GM21723 (cell line): Measurements from ENCODE around the gene KIAA1549.
"Not testable (repeated sequence)": the region's sequence is repeated elsewhere in the genome, so short reads cannot be mapped to it uniquely, and the experiment has no call there.

ENCODE experiments used
- ATAC-seq: cut with Tn5 transposase; IDR thresholded peaks from one replicate; pipeline ENCODE4 v1.9.1; 2021; ENCODE audit warnings: mild to moderate bottlenecking, moderate library complexity; ENCODE audit not compliant: unreplicated experiment

The KIAA1549 gene

DNA sequence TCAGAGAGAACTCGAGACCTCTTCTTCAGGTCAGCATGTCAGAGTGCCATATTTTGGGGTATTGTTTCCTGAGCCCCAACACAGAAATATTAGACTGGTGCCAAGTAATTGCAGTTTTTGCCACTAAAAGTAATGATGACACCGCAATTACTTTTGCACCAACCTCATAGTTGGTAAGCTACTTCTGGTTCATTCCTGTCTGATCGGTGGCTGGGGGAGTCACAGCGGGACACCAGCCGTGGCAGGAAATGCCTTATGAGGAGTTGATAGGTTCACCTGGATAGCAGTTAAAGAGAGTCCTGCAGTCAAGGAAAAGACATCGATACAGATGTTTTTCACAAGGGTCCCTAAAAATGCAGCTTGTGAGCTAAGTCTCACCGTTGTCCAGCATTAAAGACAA, 159.3 kb downstream of the KIAA1549 start:
- ATAC-seq = no peak

- no peak for ATAC-seq
Observed at GRCh38 chr7:138819625-138820024, 161.6 kb downstream of the KIAA1549 start.

DNA sequence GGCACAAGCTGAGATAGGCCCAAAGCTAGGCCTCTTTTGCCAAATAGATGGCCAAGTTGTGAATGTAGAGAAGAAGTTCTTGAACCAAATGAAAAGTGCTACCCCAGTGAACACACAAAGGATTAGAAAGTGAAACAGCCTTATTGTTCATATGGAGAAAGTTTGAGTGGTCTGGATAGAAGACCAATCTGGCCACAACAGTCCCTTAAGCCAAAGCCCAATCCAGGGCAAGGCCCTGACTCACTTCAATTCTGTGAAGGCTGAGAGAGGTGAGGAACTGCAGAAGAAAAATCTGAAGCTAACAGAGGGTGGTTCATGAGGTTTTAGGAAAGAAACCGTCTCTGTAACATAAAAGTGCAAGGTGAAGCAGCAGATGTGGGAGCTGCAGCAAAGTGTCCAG, 164.5 kb downstream of the KIAA1549 start:
- ATAC-seq = no peak

DNA sequence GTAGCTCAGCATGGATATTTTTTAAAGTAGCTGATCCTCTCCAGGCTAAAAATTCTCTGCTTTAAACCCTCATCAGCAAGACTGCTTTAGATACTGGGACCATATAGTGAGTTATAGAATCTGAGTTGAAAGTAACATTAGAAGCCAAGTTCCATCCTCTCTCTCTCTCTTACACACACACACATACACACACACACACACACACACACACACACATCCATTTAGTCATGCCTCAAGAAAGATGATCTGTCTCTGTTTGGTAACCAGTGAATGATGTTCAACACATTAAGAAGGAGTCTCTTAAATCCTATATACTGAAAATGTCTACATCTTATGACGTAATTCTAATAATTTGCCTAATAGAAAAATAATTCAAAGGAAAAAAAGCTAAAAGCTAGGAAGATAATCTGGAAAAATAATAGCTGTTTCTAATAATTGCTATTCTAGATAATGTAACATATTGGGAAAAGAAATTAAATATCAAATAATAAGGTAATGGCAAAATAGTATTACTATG, 166.3 kb downstream of the KIAA1549 start:
- ATAC-seq = no peak

- no peak for ATAC-seq
Observed at GRCh38 chr7:138813945-138814344, 167.2 kb downstream of the KIAA1549 start.

DNA sequence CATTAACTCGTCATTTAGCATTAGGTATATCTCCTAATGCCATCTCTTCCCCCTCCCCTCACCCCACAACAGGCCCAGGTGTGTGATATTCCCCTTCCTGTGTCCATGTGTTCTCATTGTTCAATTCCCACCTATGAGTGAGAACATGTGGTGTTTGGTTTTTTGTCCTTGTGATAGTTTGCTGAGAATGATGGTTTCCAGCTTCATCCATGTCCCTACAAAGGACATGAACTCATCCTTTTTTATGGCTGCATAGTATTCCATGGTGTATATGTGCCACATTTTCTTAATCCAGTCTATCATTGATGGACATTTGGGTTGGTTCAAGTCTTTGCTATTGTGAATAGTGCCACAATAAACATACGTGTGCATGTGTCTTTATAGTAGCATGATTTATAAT, 169.9 kb downstream of the KIAA1549 start:
- not testable (repeated sequence) for ATAC-seq

DNA sequence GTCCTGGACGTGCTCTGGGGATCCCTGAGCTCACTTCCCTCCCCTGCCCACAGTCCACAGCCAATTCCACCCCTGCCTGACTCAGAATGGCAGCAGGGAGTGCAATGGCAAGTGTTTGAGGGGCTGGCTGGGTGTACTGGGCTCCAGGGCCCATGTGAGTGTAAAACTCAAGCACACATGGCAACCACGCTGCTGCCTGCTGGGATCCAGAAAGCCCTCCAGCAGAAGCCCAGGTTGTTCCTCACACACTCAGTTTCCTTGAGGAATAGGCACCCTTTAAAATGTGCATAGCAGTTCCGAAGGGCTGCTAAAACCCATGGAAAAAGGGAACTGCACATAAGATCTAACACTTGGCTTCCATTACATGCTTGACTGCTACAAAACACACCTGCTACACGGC, 171.8 kb downstream of the KIAA1549 start:
- no peak for ATAC-seq

GRCh38 chr7:138804618-138805017, 176.6 kb downstream of the KIAA1549 start:
- ATAC-seq = no peak

GRCh38 chr7:138802706-138803105, 178.5 kb downstream of the KIAA1549 start:
- ATAC-seq = no peak

- no peak for ATAC-seq
Observed at GRCh38 chr7:138801256-138801655, 179.9 kb downstream of the KIAA1549 start.

GRCh38 chr7:138799336-138800000, 181.7 kb downstream of the KIAA1549 start:
- no peak for ATAC-seq

GRCh38 chr7:138798836-138799235, 182.4 kb downstream of the KIAA1549 start:
- ATAC-seq = no peak

DNA sequence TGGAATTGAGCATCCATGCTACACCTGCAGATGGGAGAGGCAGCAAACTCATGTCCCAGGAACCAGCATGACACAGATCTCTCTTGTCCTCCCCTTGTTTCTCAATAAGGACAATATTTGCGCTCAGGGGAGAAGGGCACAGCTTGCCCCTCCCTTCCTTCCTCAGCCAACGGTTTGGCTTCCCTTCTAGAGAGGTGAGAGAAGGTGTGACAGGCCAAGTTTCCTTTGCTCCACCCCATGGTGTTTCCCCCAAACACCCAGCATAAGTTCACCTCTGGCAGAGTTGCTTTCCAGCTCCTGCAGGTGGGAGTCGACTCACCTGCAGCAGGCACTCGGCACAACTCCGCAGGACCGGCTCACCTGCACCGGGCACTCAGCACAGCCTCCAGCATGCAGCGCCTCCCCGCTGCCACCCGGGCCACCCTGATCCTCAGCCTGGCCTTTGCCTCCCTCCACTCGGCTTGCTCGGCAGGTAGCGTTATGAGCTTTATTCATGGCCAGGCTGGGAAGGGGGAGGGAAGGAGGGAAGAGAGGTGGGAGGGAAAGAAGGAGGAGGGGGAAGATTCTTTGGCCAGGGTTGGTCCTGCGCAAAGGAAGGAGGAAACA, 183.4 kb downstream of the KIAA1549 start, which contains the start of the genes ATP6V0A4 and TMEM213:
ATP6V0A4 (minus strand) TSS at position 482 of the 606 bp plus-strand sequence. CDS start 26,949 bp downstream, outside the sequence.
TMEM213 (plus strand) TSS at position 280 of the 606 bp plus-strand sequence; CDS start at position 391, 111 bp downstream.
- no peak for ATAC-seq

DNA sequence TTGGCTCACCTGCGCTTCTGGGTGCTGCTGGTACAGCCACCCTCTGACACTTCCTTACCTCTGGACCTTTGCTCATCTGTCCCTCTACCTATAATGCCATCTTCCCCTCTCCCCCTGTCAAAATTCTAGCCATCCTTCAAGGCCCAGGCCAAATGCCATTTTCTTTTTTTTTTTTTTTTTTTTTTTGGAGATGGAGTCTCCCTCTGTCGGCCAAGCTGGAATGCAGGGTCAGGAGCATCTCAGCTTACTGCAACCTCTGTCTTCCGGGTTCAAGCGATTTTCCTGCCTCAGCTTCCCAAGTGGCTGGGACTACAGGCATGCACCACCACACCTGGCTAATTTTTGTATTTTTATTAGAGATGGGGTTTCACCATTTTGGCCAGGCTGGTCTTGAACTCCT, 184.1 kb downstream of the KIAA1549 start:
- not testable (repeated sequence) for ATAC-seq

- no peak for ATAC-seq
Observed at GRCh38 chr7:138796038-138796615, 185.1 kb downstream of the KIAA1549 start.

DNA sequence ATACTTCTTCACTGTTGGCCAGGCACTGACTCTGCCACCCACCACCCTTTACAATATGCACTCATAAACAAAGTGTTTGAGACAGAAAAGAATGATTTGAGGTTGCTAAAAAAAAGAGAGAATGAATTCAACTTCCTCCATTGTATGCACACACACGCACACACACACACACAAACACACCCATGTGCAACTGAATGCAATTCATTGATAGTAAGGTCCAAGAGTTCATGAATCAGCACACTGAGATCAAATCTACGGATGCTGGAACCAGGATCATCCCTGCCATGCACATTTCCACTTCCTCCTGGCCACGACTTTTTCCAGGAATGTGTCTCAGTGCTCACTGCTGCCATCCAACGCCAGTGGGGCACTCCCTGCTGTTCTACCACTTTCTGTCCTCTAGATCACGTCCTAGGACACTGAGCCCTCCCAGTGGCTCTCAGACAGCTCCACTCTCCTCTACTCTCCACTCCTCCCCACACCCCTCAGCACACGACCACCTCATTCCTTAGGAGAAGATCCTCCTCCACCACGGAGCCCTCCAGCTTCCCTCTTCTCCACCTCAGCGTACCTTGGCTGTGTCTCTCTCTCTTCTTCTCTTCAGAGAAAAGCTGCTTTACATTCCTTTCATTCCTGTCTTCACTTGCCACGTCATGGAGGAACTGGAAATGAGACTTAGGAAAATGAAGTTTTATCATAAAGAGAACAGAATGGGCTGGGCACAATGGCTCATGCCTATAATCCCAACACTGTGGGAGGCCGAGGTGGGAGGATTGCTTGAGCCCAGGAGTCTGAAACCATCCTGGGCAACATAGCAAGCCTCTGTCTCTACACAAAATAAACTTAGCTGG, 195.4 kb downstream of the KIAA1549 start:
- ATAC-seq = no peak

DNA sequence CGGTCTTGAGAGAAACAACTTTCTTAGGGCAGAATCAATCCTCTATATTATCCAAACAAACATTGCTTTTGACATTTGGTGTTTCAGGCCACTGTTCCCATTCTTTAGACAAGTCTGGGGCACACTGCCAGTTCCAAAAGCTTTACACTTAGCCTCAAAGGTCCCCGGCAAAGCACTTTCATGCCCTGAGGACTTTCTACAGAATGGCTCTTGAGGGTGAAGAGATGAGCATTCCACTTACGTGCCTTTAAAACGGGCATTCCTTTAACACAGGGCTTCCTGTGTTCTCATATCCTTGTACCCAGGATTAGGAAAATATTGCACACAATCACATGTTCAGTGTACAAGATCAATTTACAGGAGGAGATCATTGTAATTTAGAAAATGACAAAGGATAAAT, 196.5 kb downstream of the KIAA1549 start:
- no peak for ATAC-seq
